OCI-LY7 (cell line): ENCODE measurements around the gene IZUMO1R. TPM values are rescaled to one million over a fixed set of nuclear protein-coding genes. Genes with fewer than 3 reads are reported as not detected.

ENCODE experiments used
- BruUV-seq: library from RNA; stranded (reverse); fragments of 400-500 nt; replicated peaks from 2 replicates; lab custom pipeline; 2021; lab: Mats Ljungman, UMichigan
- CTCF ChIA-PET: fragments of 300-600 bp; sonication (Branson Sonifier 250); formaldehyde crosslinking; loops from one replicate; lab custom pipeline; 2022; ENCODE audit warnings: antibody characterized with exemption; ENCODE audit not compliant: unreplicated experiment; lab: Charles Lee
- POLR2A ChIA-PET: fragments of 300-600 bp; sonication (Branson Sonifier 250); formaldehyde crosslinking; loops from one replicate; lab custom pipeline; 2022; ENCODE audit warnings: antibody characterized with exemption; lab: Charles Lee
- DNase-seq: peaks from one replicate; pipeline ENCODE4 v3.0.0-alpha.2; 2015; ENCODE audit warnings: low spot score
- H2AFZ ChIP-seq: fragments of 200-600 bp; sonication (generic), shearing (Covaris generic); 2 replicates; pipeline ENCODE4 v1.6.1; 2014; ENCODE audit warnings: mild to moderate bottlenecking, antibody characterized with exemption, low read length, moderate library complexity
- H3K27ac ChIP-seq: fragments of 200-600 bp; sonication (generic); 2 replicates; pipeline ENCODE4 v1.5.1; 2014; ENCODE audit warnings: mixed run types, low read depth, mild to moderate bottlenecking, moderate library complexity, low read length, inconsistent platforms; ENCODE audit not compliant: poor library complexity, severe bottlenecking
- H3K36me3 ChIP-seq: fragments of 200-600 bp; sonication (generic); 2 replicates; pipeline ENCODE4 v1.6.1; 2014; ENCODE audit warnings: mild to moderate bottlenecking, antibody characterized with exemption, low read length, moderate library complexity, mixed read lengths; ENCODE audit not compliant: insufficient read depth
- H3K4me1 ChIP-seq: fragments of 200-600 bp; sonication (generic); 2 replicates; pipeline ENCODE4 v1.5.1; 2014; ENCODE audit warnings: mild to moderate bottlenecking, low read length; ENCODE audit not compliant: insufficient read depth, poor library complexity, severe bottlenecking
- H3K4me2 ChIP-seq: fragments of 200-600 bp; sonication (generic); 2 replicates; pipeline ENCODE4 v1.6.1; 2014; ENCODE audit warnings: mild to moderate bottlenecking, low read length
- H3K4me3 ChIP-seq: fragments of 200-600 bp; sonication (generic); 2 replicates; pipeline ENCODE4 v1.5.1; 2014; ENCODE audit warnings: mild to moderate bottlenecking, low read depth, low read length; ENCODE audit not compliant: poor library complexity, severe bottlenecking
- H3K79me2 ChIP-seq: fragments of 200-600 bp; sonication (generic); 2 replicates; pipeline ENCODE4 v1.6.1; 2016; ENCODE audit warnings: low read depth, mild to moderate bottlenecking, low read length, moderate library complexity, mixed read lengths; ENCODE audit not compliant: insufficient read depth
- H3K9me2 ChIP-seq: fragments of 200-600 bp; sonication (generic); 2 replicates; pipeline ENCODE4 v1.6.1; 2016; ENCODE audit warnings: mild to moderate bottlenecking, low read length, mixed read lengths; ENCODE audit not compliant: insufficient read depth
- H3K9me3 ChIP-seq: fragments of 200-600 bp; sonication (generic); 2 replicates; pipeline ENCODE4 v1.6.1; 2014; ENCODE audit warnings: mild to moderate bottlenecking, mixed run types, low read length, mixed read lengths
- H4K20me1 ChIP-seq: fragments of 200-600 bp; sonication (generic); 2 replicates; pipeline ENCODE4 v1.6.1; 2014; ENCODE audit warnings: mild to moderate bottlenecking, antibody characterized with exemption, low read length, moderate library complexity, mixed read lengths; ENCODE audit not compliant: insufficient read depth
- EZH2phosphoT487 ChIP-seq: fragments of 200-600 bp; sonication (generic); IDR thresholded peaks from 2 replicates; pipeline ENCODE4 v1.6.1; 2018; ENCODE audit warnings: low read depth, borderline replicate concordance, mild to moderate bottlenecking, mixed run types, antibody characterized with exemption, low read length, moderate library complexity, mixed read lengths
- intact Hi-C: fragments of 100-400 bp; cut with micrococcal nuclease; formaldehyde crosslinking; loops from one replicate; pipeline ENCODE4 v1.10.0; 2022; ENCODE audit not compliant: unreplicated experiment
- total RNA-seq, 2 experiments: library from RNA; depleted of rRNA in 1 of 2; stranded (reverse); fragments of >200 nt in 1 of 2; shearing (Covaris generic) in 1 of 2; gene quantifications; 2 replicates each; pipeline ENCODE4 v1.2.3, GENCODE V29; 2014 to 2022
- TF ChIP-seq, protein P1 (sequence below): fragments of 200-600 bp; sonication (generic); conservative IDR thresholded peaks from 2 replicates; pipeline ENCODE4 v1.5.1; 2014; ENCODE audit warnings: mild to moderate bottlenecking, antibody characterized with exemption, low read length, moderate library complexity, mixed read lengths

IZUMO1R gene
- total RNA-seq, 2 experiments from 2014 or later, result not detected

DNA sequence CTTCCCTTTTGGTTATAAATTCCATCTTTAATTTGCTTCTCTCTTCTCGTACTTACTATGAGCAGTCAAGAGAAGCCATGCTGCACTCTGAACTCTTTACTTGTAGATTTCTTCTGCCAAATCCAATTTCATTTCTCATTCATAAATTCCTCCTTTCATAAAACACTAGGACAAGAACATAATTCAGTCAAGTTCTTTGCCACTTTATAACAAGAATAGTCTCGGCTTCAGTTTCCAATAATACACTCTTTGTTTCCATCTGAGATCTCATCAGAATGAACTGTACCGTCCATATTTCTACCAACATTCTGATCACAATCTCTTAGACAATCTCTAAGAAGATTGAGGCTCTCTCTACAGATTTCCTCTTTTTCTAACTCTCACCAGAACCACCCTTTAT lies 25.1 kb downstream of the IZUMO1R start:
- no peaks in the 10 kb centered on the region for H3K4me1 ChIP-seq
- H2AFZ ChIP-seq, result no peak overlapping the region
- no TSS peak for BruUV-seq
- no peaks in the 10 kb centered on the region for H3K79me2 ChIP-seq
- no peaks in the 10 kb centered on the region for H3K9me3 ChIP-seq
- intact Hi-C loops, result no loop called here
- H3K27ac ChIP-seq, result no peak overlapping the region
- CTCF ChIA-PET, result no interaction called here
- no peaks in the 10 kb centered on the region for H4K20me1 ChIP-seq
- DNase-seq, result no peak
- no peak overlapping the region for H3K4me3 ChIP-seq
- TF ChIP-seq, protein P1, sequence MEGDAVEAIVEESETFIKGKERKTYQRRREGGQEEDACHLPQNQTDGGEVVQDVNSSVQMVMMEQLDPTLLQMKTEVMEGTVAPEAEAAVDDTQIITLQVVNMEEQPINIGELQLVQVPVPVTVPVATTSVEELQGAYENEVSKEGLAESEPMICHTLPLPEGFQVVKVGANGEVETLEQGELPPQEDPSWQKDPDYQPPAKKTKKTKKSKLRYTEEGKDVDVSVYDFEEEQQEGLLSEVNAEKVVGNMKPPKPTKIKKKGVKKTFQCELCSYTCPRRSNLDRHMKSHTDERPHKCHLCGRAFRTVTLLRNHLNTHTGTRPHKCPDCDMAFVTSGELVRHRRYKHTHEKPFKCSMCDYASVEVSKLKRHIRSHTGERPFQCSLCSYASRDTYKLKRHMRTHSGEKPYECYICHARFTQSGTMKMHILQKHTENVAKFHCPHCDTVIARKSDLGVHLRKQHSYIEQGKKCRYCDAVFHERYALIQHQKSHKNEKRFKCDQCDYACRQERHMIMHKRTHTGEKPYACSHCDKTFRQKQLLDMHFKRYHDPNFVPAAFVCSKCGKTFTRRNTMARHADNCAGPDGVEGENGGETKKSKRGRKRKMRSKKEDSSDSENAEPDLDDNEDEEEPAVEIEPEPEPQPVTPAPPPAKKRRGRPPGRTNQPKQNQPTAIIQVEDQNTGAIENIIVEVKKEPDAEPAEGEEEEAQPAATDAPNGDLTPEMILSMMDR, result no peak
- no peak for TF ChIP-seq EZH2phosphoT487
- POLR2A ChIA-PET, result no interaction called here
- no peaks in the 10 kb centered on the region for H3K36me3 ChIP-seq
- no peaks in the 10 kb centered on the region for H3K9me2 ChIP-seq
- no peak overlapping the region for H3K4me2 ChIP-seq

DNA sequence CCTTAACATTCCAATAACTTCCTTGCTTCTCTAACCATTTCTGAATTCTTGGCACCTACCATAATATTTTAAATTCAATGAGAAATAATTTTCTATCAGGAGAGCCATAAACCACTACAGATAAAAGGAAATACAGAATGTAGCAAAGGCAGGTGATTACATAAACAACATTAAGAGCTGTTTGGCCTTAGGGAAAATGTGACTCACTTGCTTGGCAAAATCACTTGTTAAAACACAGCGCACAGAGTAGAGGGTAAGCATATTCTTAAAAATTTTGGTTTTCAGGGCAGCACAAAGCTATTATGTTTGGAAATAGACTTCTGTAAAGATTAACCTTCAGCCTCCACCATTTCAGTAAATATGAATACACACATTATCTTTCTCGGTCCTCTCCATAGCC lies 26.4 kb downstream of the IZUMO1R start:
- CTCF ChIA-PET, result no interaction called here
- Histone ChIP-seq H4K20me1 (no peaks in the 10 kb centered on the region), H3K4me1 (no peaks in the 10 kb centered on the region), H3K9me3 (no peaks in the 10 kb centered on the region), H2AFZ (no peak overlapping the region), H3K36me3 (no peaks in the 10 kb centered on the region), H3K4me2 (no peak overlapping the region), H3K9me2 (no peaks in the 10 kb centered on the region), H3K79me2 (no peaks in the 10 kb centered on the region), H3K4me3 (no peak overlapping the region), H3K27ac (no peak overlapping the region)
- POLR2A ChIA-PET, result no interaction called here
- BruUV-seq, result no TSS peak
- DNase-seq, result no peak
- TF ChIP-seq EZH2phosphoT487, result no peak
- TF ChIP-seq, protein P1, result no peak
- intact Hi-C loops, result no loop called here

DNA sequence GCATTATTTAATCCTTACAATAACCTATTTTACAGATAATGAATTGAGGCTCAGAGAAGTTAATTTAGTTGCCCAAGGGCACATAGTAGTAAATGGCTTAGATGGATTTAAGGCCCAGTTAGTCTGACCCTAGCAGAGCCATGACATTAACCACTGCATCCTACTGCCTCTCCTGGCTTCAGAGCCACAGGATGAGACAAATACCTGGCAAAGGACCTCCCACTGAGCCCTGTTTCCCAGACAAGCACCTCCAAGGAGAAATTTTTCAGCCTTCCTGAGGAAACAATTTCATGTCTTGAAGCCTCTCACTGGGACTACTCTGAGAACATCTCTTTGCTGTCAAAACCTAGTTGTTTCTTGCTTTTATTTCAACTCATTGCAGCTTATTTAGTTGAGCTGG lies 28.4 kb downstream of the IZUMO1R start:
- intact Hi-C loops, result no loop called here
- Histone ChIP-seq H3K4me1 (no peaks in the 10 kb centered on the region), H4K20me1 (no peaks in the 10 kb centered on the region), H3K27ac (no peak overlapping the region), H3K4me3 (no peak overlapping the region), H3K4me2 (no peak overlapping the region), H2AFZ (no peak overlapping the region), H3K9me3 (no peaks in the 10 kb centered on the region), H3K36me3 (no peaks in the 10 kb centered on the region), H3K79me2 (no peaks in the 10 kb centered on the region), H3K9me2 (no peaks in the 10 kb centered on the region)
- POLR2A ChIA-PET, result interaction anchor here (0.6 kb wide), 1 partner anchor 10 kb away, joined by 3 read pairs; no protein-coding TSS in a partner anchor
- TF ChIP-seq, protein P1, result no peak
- TF ChIP-seq EZH2phosphoT487, result no peak
- no TSS peak for BruUV-seq
- no peak for DNase-seq
- CTCF ChIA-PET, result no interaction called here
